HEK293 (cell line): ENCODE results near the gene CACNA2D3.

Source experiments
- CTCF ChIP-seq: fragments of 450-650 bp; formaldehyde crosslinking; IDR thresholded peaks from 2 replicates; pipeline ENCODE4 v1.5.1; 2016; ENCODE audit warnings: missing biosample characterization, missing genetic modification characterization
- TCF7L2 ChIP-seq: IDR thresholded peaks from 2 replicates; pipeline ENCODE4 v1.6.1; 2011; ENCODE audit warnings: low read depth, mild to moderate bottlenecking, inconsistent platforms, low read length, moderate library complexity, borderline replicate concordance
- ZNF223 ChIP-seq: fragments of 450-650 bp; formaldehyde crosslinking; IDR thresholded peaks from 2 replicates; pipeline ENCODE4 v1.5.1; 2016; ENCODE audit warnings: missing biosample characterization, missing genetic modification characterization
- ZNF341 ChIP-seq: fragments of 450-650 bp; formaldehyde crosslinking; IDR thresholded peaks from 2 replicates; pipeline ENCODE4; 2016; ENCODE audit warnings: low read depth, missing biosample characterization, missing genetic modification characterization
- ZNF398 ChIP-seq: fragments of 450-650 bp; formaldehyde crosslinking; IDR thresholded peaks from 2 replicates; pipeline ENCODE4 v1.5.1; 2017; ENCODE audit warnings: missing biosample characterization, missing genetic modification characterization
- ZNF529 ChIP-seq: fragments of 450-650 bp; formaldehyde crosslinking; IDR thresholded peaks from 2 replicates; pipeline ENCODE4 v1.5.1; 2017; ENCODE audit warnings: missing genetic modification characterization, missing biosample characterization; ENCODE audit not compliant: insufficient replicate concordance
- ZNF530 ChIP-seq: fragments of 450-650 bp; formaldehyde crosslinking; IDR thresholded peaks from 2 replicates; pipeline ENCODE4 v1.5.1; 2016; ENCODE audit warnings: low read depth, missing biosample characterization, missing genetic modification characterization

- TF ChIP-seq ZNF530 (tag by site-specific recombination) (no peak), ZNF398 (no peak), TCF7L2 (no peak), ZNF341 (tag by site-specific recombination) (no peak), CTCF (tag by site-specific recombination) (no peak), ZNF223 (tag by site-specific recombination) (no peak), ZNF529 (tag by site-specific recombination) (no peak)
These were observed 880.1 kb downstream of the CACNA2D3 start for GRCh38 chr3:55002416-55002930.
